ENCODE data around the gene NHEJ1. TPM values are rescaled to one million over a fixed set of nuclear protein-coding genes. Genes with fewer than 3 reads are reported as not detected.

Gene NHEJ1
- total RNA-seq, 6 experiments from 2014 or later, result 5.8 to 16.7 (median 10.9) TPM

DNA sequence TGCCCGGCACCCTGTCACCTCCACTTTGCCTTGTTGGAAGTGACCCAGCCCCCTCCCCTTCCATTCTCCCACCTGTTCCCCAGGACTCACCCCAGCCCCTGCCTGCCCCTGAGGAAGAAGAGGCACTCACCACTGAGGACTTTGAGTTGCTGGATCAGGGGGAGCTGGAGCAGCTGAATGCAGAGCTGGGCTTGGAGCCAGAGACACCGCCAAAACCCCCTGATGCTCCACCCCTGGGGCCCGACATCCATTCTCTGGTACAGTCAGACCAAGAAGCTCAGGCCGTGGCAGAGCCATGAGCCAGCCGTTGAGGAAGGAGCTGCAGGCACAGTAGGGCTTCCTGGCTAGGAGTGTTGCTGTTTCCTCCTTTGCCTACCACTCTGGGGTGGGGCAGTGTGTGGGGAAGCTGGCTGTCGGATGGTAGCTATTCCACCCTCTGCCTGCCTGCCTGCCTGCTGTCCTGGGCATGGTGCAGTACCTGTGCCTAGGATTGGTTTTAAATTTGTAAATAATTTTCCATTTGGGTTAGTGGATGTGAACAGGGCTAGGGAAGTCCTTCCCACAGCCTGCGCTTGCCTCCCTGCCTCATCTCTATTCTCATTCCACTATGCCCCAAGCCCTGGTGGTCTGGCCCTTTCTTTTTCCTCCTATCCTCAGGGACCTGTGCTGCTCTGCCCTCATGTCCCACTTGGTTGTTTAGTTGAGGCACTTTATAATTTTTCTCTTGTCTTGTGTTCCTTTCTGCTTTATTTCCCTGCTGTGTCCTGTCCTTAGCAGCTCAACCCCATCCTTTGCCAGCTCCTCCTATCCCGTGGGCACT, 21.9 kb upstream of the NHEJ1 start:
- H3K27ac ChIP-seq, result no peak overlapping the region
- no peak for ATAC-seq
- H3K36me3 ChIP-seq, result peaks cover 0 to 55% (median 19%) of the 10 kb centered on the region in 4 donors
- H3K4me3 ChIP-seq, result no peak overlapping the region
- peak in 1 of 3 donors; percentile 25 for DNase-seq
- TF ChIP-seq POLR2A (IDR thresholded peaks at IDR 0.05), result no peak
- TF ChIP-seq, protein P1, sequence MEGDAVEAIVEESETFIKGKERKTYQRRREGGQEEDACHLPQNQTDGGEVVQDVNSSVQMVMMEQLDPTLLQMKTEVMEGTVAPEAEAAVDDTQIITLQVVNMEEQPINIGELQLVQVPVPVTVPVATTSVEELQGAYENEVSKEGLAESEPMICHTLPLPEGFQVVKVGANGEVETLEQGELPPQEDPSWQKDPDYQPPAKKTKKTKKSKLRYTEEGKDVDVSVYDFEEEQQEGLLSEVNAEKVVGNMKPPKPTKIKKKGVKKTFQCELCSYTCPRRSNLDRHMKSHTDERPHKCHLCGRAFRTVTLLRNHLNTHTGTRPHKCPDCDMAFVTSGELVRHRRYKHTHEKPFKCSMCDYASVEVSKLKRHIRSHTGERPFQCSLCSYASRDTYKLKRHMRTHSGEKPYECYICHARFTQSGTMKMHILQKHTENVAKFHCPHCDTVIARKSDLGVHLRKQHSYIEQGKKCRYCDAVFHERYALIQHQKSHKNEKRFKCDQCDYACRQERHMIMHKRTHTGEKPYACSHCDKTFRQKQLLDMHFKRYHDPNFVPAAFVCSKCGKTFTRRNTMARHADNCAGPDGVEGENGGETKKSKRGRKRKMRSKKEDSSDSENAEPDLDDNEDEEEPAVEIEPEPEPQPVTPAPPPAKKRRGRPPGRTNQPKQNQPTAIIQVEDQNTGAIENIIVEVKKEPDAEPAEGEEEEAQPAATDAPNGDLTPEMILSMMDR (IDR thresholded peaks at IDR 0.05), result no peak
- no peaks in the 10 kb centered on the region for H3K27me3 ChIP-seq
- peaks cover 0 to 12% (median 4%) of the 10 kb centered on the region in 4 donors for H3K4me1 ChIP-seq
- H3K9me3 ChIP-seq, result no peaks in the 10 kb centered on the region
- intact Hi-C loops (cut with DNase I), result no loop called here
- 58% methylated on average over 2 of the region's 8 CpGs for WGBS (ENCODE audit: insufficient coverage, low coverage, low lambda C conversion rate, missing lambda C conversion rate)

DNA sequence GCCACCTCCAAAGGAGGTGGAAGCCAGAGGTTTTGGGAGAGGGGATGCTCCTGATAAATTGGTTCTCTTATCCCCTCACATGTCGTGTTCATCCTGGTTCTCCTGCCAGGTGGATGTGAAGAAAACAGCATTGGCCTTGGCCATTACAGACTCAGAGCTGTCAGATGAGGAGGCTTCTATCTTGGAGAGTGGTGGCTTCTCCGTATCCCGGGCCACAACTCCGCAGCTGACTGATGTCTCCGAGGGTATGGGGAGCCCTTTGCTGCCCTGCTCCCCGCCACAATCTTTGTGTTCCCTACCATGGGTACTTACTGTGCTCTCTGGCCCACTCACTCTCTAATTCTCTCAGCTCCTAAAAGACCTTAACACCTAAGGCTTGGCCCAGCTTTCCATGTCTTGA, 20.9 kb upstream of the NHEJ1 start:
- TF ChIP-seq POLR2A (IDR thresholded peaks at IDR 0.05), result no peak
- TF ChIP-seq, protein P1 (IDR thresholded peaks at IDR 0.05), result no peak
- H3K36me3 ChIP-seq, result peaks cover 0 to 55% (median 19%) of the 10 kb centered on the region in 4 donors
- no peak for ATAC-seq
- H3K4me1 ChIP-seq, result peaks cover 0 to 12% (median 4%) of the 10 kb centered on the region in 4 donors
- H3K27ac ChIP-seq, result no peak overlapping the region
- no peak for DNase-seq
- H3K9me3 ChIP-seq, result no peaks in the 10 kb centered on the region
- intact Hi-C loops (cut with DNase I), result no loop called here
- H3K27me3 ChIP-seq, result no peaks in the 10 kb centered on the region
- WGBS (ENCODE audit: insufficient coverage, low coverage, low lambda C conversion rate, missing lambda C conversion rate), result 60% methylated on average over 1 of the region's 6 CpGs
- no peak overlapping the region for H3K4me3 ChIP-seq

DNA sequence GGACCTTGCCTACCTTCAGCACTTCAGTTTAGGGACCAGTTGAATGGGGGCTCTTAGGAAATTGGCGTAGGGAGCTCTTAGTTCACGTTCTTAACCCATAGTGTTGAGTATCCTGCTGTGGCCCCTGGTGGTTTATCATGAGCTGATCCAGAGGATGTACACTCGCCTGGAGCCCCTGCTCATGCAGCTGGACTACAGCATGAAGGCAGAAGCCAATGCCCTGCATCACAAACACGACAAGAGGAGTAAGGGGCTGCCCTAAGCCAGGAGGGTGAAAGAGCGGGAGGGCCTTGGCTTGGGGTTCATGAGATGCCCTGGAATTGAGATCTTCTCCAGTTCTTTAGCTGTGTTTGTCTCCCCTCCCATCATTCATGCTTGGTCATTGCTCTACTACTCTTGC, 20.3 kb upstream of the NHEJ1 start:
- Histone ChIP-seq H3K27ac (no peak overlapping the region), H3K4me3 (no peak overlapping the region), H3K27me3 (no peaks in the 10 kb centered on the region), H3K9me3 (no peaks in the 10 kb centered on the region), H3K36me3 (peaks cover 0 to 55% (median 19%) of the 10 kb centered on the region in 4 donors), H3K4me1 (peaks cover 0 to 15% (median 4%) of the 10 kb centered on the region in 4 donors)
- no peak for ATAC-seq
- intact Hi-C loops (cut with DNase I), result no loop called here
- no peak for DNase-seq
- TF ChIP-seq, protein P1 (IDR thresholded peaks at IDR 0.05), result no peak
- no peak for TF ChIP-seq POLR2A (IDR thresholded peaks at IDR 0.05)
- 90% methylated on average over 2 of the region's 5 CpGs for WGBS (ENCODE audit: insufficient coverage, low coverage, low lambda C conversion rate, missing lambda C conversion rate)

DNA sequence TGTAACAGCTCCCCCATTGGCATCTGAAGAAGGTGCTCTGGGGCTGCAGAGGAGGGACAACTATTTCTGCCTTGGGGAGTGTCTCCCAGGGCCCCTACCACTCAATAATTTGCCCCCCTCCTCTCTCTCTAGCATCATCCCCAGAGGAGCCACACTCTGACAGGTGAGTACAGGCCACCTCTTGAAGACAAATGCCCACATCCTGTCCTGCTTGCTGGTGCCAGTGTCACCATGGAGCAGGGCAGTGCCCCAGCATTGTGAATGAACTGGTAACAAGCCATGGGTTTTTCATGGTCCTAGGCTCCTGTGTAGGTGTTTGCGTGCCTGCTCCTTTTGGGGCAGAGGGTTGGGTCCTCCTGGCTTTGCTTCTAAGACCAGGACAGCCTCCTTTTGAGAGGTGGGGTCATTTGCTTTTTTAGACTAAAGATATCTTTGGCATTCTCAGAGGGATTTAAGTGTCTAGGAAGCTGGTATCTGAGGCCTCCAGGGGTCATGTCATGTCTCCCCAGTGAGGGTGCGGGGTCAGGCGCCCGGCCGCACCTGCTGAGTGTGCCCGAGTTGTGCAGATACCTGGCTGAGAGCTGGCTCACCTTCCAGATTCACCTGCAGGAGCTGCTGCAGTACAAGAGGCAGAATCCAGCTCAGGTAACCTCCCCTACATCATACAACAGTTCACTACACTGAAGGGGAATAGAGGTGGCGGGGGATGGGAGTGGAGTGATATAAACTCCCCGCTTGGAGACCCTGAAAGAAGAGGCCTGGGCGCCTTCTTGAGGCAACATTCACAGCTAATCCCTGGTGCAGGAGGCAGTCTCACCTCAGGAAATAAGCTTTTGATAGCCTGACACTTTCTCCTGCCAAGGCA, 19.2 kb upstream of the NHEJ1 start:
- DNase-seq, result no peak
- H3K4me3 ChIP-seq, result no peak overlapping the region
- H3K4me1 ChIP-seq, result peaks cover 0 to 24% (median 4%) of the 10 kb centered on the region in 4 donors
- H3K9me3 ChIP-seq, result no peaks in the 10 kb centered on the region
- no peak overlapping the region for H3K27ac ChIP-seq
- no peaks in the 10 kb centered on the region for H3K27me3 ChIP-seq
- ATAC-seq, result no peak
- peaks cover 0 to 59% (median 19%) of the 10 kb centered on the region in 4 donors for H3K36me3 ChIP-seq
- 91% methylated on average over 9 of the region's 9 CpGs for WGBS (ENCODE audit: insufficient coverage, low coverage, low lambda C conversion rate, missing lambda C conversion rate)
- intact Hi-C loops (cut with DNase I), result loop anchor here in 1 of 2 donors (5.0 kb wide), 1 partner anchor 37 kb away; the partner anchor contains the start of gene ABCB6
- TF ChIP-seq, protein P1 (IDR thresholded peaks at IDR 0.05), result no peak
- TF ChIP-seq POLR2A (IDR thresholded peaks at IDR 0.05), result no peak
